ENCODE results near the gene MEGF8.

GRCh38 chr19:42281827-42282762, 43.3 kb upstream of the MEGF8 start:
- TF ChIP-seq MAX (IDR thresholded peaks at IDR 0.05) (no peak), RXRA (IDR thresholded peaks at IDR 0.05) (no peak), CTCF (IDR thresholded peaks at IDR 0.05; ENCODE audit: low read depth, low read length, missing input control) (no peak), JUND (IDR thresholded peaks at IDR 0.05) (no peak), ZBTB33 (IDR thresholded peaks at IDR 0.05) (no peak), YY1 (IDR thresholded peaks at IDR 0.05) (no peak), ATF3 (IDR thresholded peaks at IDR 0.05) (no peak)

All from liver (tissue), 3 donors.